ENCODE measurements around the gene ITGB8. TPM values are rescaled to one million over a fixed set of nuclear protein-coding genes. Genes with fewer than 3 reads are reported as not detected.

The ITGB8 gene
- total and polyA plus RNA-seq, 2 experiments from 2014 or later, result 0.71 to 3.0 TPM

- Histone ChIP-seq H3K4me1 (ENCODE audit: insufficient read depth) (peaks cover 6% of the 10 kb centered on the region; the same call in 1 of the 2 replicates), H3K9me2 (ENCODE audit: insufficient read depth) (no peaks in the 10 kb centered on the region), H2AFZ (no peak overlapping the region), H4K20me1 (replicated peaks; ENCODE audit: insufficient read depth) (no peaks in the 10 kb centered on the region), H3K4me2 (no peak overlapping the region), H3K79me2 (replicated peaks; ENCODE audit: insufficient read depth) (no peaks in the 10 kb centered on the region), H3K36me3 (ENCODE audit: insufficient read depth) (no peaks in the 10 kb centered on the region), H3F3A (replicated peaks; ENCODE audit: low read depth) (no peaks in the 10 kb centered on the region), H3K4me3 (no peak overlapping the region), H3K27me3 (ENCODE audit: insufficient read depth) (no peaks in the 10 kb centered on the region), H3K27ac (ENCODE audit: low read depth) (no peak overlapping the region)
- H3K4me1 Mint-ChIP-seq, result 0 out of 3 replicates have a peak, but pooled peaks cover 2% of the 10 kb centered on the region
- no peaks in the 10 kb centered on the region for H3K36me3 Mint-ChIP-seq (ENCODE audit: low read depth)
- H3K27me3 Mint-ChIP-seq (ENCODE audit: insufficient read depth, low read depth, poor library complexity), result peaks cover 2% of the 10 kb centered on the region
- DNase-seq (ENCODE audit: low spot score), result no peak
- H3K27ac Mint-ChIP-seq, result no peak overlapping the region
- no peak for TF ChIP-seq POLR2AphosphoS5 (IDR thresholded peaks at IDR 0.05; ENCODE audit: low read depth)
- TF ChIP-seq ZNF114 (CRISPR knock-in tag; IDR thresholded peaks at IDR 0.05), result no peak
- TF ChIP-seq CREB1 (CRISPR knock-in tag; IDR thresholded peaks at IDR 0.05; ENCODE audit: low read depth), result no peak
- no peak for TF ChIP-seq REST (IDR thresholded peaks at IDR 0.05; ENCODE audit: unreplicated experiment)
- TF ChIP-seq CTCF (conservative IDR thresholded peaks at IDR 0.05; ENCODE audit: low read depth in 2 of 2), result no peak
- no peak for TF ChIP-seq EZH2phosphoT487 (IDR thresholded peaks at IDR 0.05; ENCODE audit: unreplicated experiment)
- H3K4me3 Mint-ChIP-seq, result no peak overlapping the region
- H3K9me3 Mint-ChIP-seq, result no peaks in the 10 kb centered on the region
- ATAC-seq, result no peak
These were observed 81.3 kb downstream of the ITGB8 start for GRCh38 chr7:20412032-20412431.

DNA sequence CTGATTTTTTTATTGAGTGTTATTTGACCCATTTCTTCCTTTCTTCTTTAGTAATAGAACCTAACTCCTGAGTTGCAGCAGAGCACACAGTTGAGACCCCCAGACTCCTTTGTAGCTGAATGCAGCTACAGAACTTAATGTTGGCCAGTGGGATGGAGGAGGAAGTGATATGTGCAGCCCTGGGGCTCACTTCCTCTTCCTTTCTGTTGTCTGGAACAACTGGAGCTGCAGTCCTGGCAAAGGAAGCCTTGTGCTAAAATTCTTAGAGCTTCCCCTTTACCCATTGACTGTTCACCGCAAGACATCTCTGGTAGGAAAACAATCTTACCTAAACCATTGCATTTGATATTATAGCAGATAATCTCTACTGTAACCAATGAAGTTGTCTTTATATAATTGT is 86.6 kb downstream of the ITGB8 start:
- H3K4me1 Mint-ChIP-seq, result no peaks in the 10 kb centered on the region
- H3K9me3 Mint-ChIP-seq, result no peaks in the 10 kb centered on the region
- DNase-seq (ENCODE audit: low spot score), result no peak
- no peaks in the 10 kb centered on the region for H4K20me1 ChIP-seq (replicated peaks; ENCODE audit: insufficient read depth)
- no peak overlapping the region for H3K4me3 ChIP-seq
- H2AFZ ChIP-seq, result no peak overlapping the region
- H3K27ac Mint-ChIP-seq, result no peak overlapping the region
- no peaks in the 10 kb centered on the region for H3K4me1 ChIP-seq (ENCODE audit: insufficient read depth)
- H3K27me3 ChIP-seq (ENCODE audit: insufficient read depth), result no peaks in the 10 kb centered on the region
- no peak overlapping the region for H3K4me2 ChIP-seq
- H3K9me2 ChIP-seq (ENCODE audit: insufficient read depth), result no peaks in the 10 kb centered on the region
- ATAC-seq, result no peak
- no peaks in the 10 kb centered on the region for H3F3A ChIP-seq (replicated peaks; ENCODE audit: low read depth)
- H3K36me3 ChIP-seq (ENCODE audit: insufficient read depth), result no peaks in the 10 kb centered on the region
- no peaks in the 10 kb centered on the region for H3K27me3 Mint-ChIP-seq (ENCODE audit: insufficient read depth, low read depth, poor library complexity)
- H3K79me2 ChIP-seq (replicated peaks; ENCODE audit: insufficient read depth), result no peaks in the 10 kb centered on the region
- H3K4me3 Mint-ChIP-seq, result no peak overlapping the region
- H3K36me3 Mint-ChIP-seq (ENCODE audit: low read depth), result no peaks in the 10 kb centered on the region
- no peak overlapping the region for H3K27ac ChIP-seq (ENCODE audit: low read depth)
- TF ChIP-seq JUNB (IDR thresholded peaks at IDR 0.05; ENCODE audit: unreplicated experiment) (no peak), STAT1 (IDR thresholded peaks at IDR 0.05; ENCODE audit: unreplicated experiment) (no peak), ZNF114 (CRISPR knock-in tag; IDR thresholded peaks at IDR 0.05) (no peak), REST (IDR thresholded peaks at IDR 0.05; ENCODE audit: unreplicated experiment) (no peak), CREB1 (CRISPR knock-in tag; IDR thresholded peaks at IDR 0.05; ENCODE audit: low read depth) (no peak)

All from GM23338 (cell line).